Mucosa of descending colon (tissue), 3 donors: ENCODE measurements around the gene MAP1LC3B2. TPM values are rescaled to one million over a fixed set of nuclear protein-coding genes. Genes with fewer than 3 reads are reported as not detected.
A peak's percentile ranks its signal among the peaks of the same experiment; 100 is the strongest.

Source experiments
- ATAC-seq: fragments of 200-7000 bp; cut with Tn5 transposase; one replicate; pipeline ENCODE4 v1.9.1; 2020; ENCODE audit warnings: mild to moderate bottlenecking, moderate library complexity
- DNase-seq, 3 donors: peaks; one replicate each; pipeline ENCODE4 v3.0.0-alpha.2; 2020
- H3K36me3 ChIP-seq: fragments of 200-600 bp; one replicate; pipeline ENCODE4 v1.8.0; 2021; ENCODE audit warnings: low read depth, mild to moderate bottlenecking
- H3K4me1 ChIP-seq: fragments of 200-600 bp; one replicate; pipeline ENCODE4 v1.8.0; 2021; ENCODE audit warnings: low read depth, mild to moderate bottlenecking
- H3K4me3 ChIP-seq: fragments of 200-600 bp; one replicate; pipeline ENCODE4 v1.8.0; 2021; ENCODE audit warnings: mild to moderate bottlenecking
- H3K9me3 ChIP-seq: fragments of 200-600 bp; one replicate; pipeline ENCODE4 v1.8.0; 2021; ENCODE audit warnings: mild to moderate bottlenecking
- CTCF ChIP-seq: fragments of 200-600 bp; IDR thresholded peaks from one replicate; pipeline ENCODE4 v1.8.0; 2022; ENCODE audit warnings: antibody characterized with exemption, mild to moderate bottlenecking
- intact Hi-C, 2 donors: fragments of 100-400 bp; cut with DNase I in 1 of 2; cut with micrococcal nuclease in 1 of 2; formaldehyde crosslinking; loops; one replicate each; pipeline versions ENCODE4 v1.11.0 to v1.11.1; 2022; cut with DNase I, micrococcal nuclease
- total RNA-seq, 3 donors: library from RNA; stranded (reverse); fragmentation: NEBNext Ultra II Directional in 2 of 3; extraction: Animal tissue kit (Norgen Biotek cat#: 25700) in 2 of 3; gene quantifications; one replicate each; pipeline versions ENCODE4 v1.2.1 to v1.2.4, GENCODE V29; 2021 to 2023
- donor health status: DM: no; HTN: no; CAD: no; lungs with moderate emphysema.
- donor health status: DM: no; HTN: no; CAD: no.
- donor health status: DM: no; HTN: yes; CAD: no.

MAP1LC3B2 gene
- total RNA-seq, 3 donors from 2014 or later: 1.6 to 2.0 (median 1.7) TPM

GRCh38 chr12:116615141-116615861 lies 56.1 kb downstream of the MAP1LC3B2 start:
- Histone ChIP-seq H3K9me3 (no peaks in the 10 kb centered on the region), H3K4me1 (no peaks in the 10 kb centered on the region), H3K36me3 (no peaks in the 10 kb centered on the region), H3K4me3 (no peak overlapping the region)
- TF ChIP-seq CTCF: no peak
- no peak for DNase-seq
- intact Hi-C loops: no loop called here
- ATAC-seq: no peak

- no peaks in the 10 kb centered on the region for H3K36me3 ChIP-seq
- intact Hi-C loops: no loop called here
- no peak overlapping the region for H3K4me3 ChIP-seq
- no peaks in the 10 kb centered on the region for H3K9me3 ChIP-seq
- ATAC-seq (no peak), DNase-seq (no peak)
- no peak for TF ChIP-seq CTCF
- no peaks in the 10 kb centered on the region for H3K4me1 ChIP-seq
Measured at GRCh38 chr12:116616536-116617248, 57.5 kb downstream of the MAP1LC3B2 start.

GRCh38 chr12:116619246-116619645 lies 60.1 kb downstream of the MAP1LC3B2 start:
- no peak overlapping the region for H3K4me3 ChIP-seq
- no peaks in the 10 kb centered on the region for H3K4me1 ChIP-seq
- no peaks in the 10 kb centered on the region for H3K36me3 ChIP-seq
- no peak for TF ChIP-seq CTCF
- peaks cover 6% of the 10 kb centered on the region for H3K9me3 ChIP-seq
- DNase-seq (no peak), ATAC-seq (no peak)
- intact Hi-C loops: no loop called here

GRCh38 chr12:116620124-116620491 lies 60.9 kb downstream of the MAP1LC3B2 start:
- H3K4me3 ChIP-seq: no peak overlapping the region

GRCh38 chr12:116620492-116621191 lies 61.5 kb downstream of the MAP1LC3B2 start:
- intact Hi-C loops: no loop called here
- Histone ChIP-seq H3K36me3 (no peaks in the 10 kb centered on the region), H3K4me3 (no peak overlapping the region), H3K4me1 (no peaks in the 10 kb centered on the region), H3K9me3 (peaks cover 6% of the 10 kb centered on the region)
- no peak for TF ChIP-seq CTCF
- DNase-seq (no peak), ATAC-seq (no peak)

More at GRCh38 chr12:116620124-116620491, 60.9 kb downstream of the MAP1LC3B2 start:
- Histone ChIP-seq H3K36me3 (no peaks in the 10 kb centered on the region), H3K9me3 (peaks cover 6% of the 10 kb centered on the region), H3K4me1 (no peaks in the 10 kb centered on the region)
- TF ChIP-seq CTCF: no peak
- no peak for DNase-seq
- intact Hi-C loops: no loop called here
- peak; percentile 26 for ATAC-seq
